GM23338 (cell line): Measurements from ENCODE around the gene ST6GALNAC1. TPM values are rescaled to one million over a fixed set of nuclear protein-coding genes. Genes with fewer than 3 reads are reported as not detected.

Source experiments
- CREB1 ChIP-seq: fragments of 250-450 bp; sonication (Bioruptor Pico); IDR thresholded peaks from 2 replicates; pipeline ENCODE4 v1.5.0; 2020; ENCODE audit warnings: low read depth, mild to moderate bottlenecking, moderate library complexity
- EZH2 ChIP-seq: fragments of 200-600 bp; sonication (generic); IDR thresholded peaks from one replicate; pipeline ENCODE4 v1.8.0; 2017; ENCODE audit warnings: antibody characterized with exemption, mild to moderate bottlenecking, low read depth; ENCODE audit not compliant: unreplicated experiment
- EZH2phosphoT487 ChIP-seq: fragments of 200-600 bp; sonication (generic); IDR thresholded peaks from one replicate; pipeline ENCODE4 v1.8.1; 2018; ENCODE audit warnings: antibody characterized with exemption; ENCODE audit not compliant: unreplicated experiment
- NANOG ChIP-seq: IDR thresholded peaks from 2 replicates; pipeline ENCODE4 v1.6.1; 2016; ENCODE audit warnings: antibody characterized with exemption, borderline replicate concordance
- REST ChIP-seq: IDR thresholded peaks from one replicate; pipeline ENCODE4 v1.6.1; 2018; ENCODE audit warnings: antibody characterized with exemption; ENCODE audit not compliant: unreplicated experiment
- ZNF462 ChIP-seq: fragments of 250-450 bp; sonication (Bioruptor Pico); IDR thresholded peaks from 2 replicates; pipeline ENCODE4 v1.5.0; 2020; ENCODE audit warnings: mild to moderate bottlenecking, moderate library complexity
- polyA plus RNA-seq: library from polyadenylated mRNA; unstranded; fragments of >200 nt; fragmentation: Nextera tagmentation; extraction: Ambion mirVana; gene quantifications from 2 replicates; pipeline ENCODE4 v1.2.1, GENCODE V29; 2016
- total RNA-seq: library from RNA; depleted of rRNA; stranded (reverse); fragments of >200 nt; shearing (Covaris generic); gene quantifications from 2 replicates; pipeline ENCODE4 v1.2.3, GENCODE V29; 2014

The ST6GALNAC1 gene
- total and polyA plus RNA-seq, 2 experiments from 2014 or later, result not detected

- TF ChIP-seq REST (no peak), ZNF462 (no peak), NANOG (no peak), EZH2phosphoT487 (no peak), CREB1 (no peak), EZH2 (no peak)
These were observed 25.7 kb downstream of the ST6GALNAC1 start (continued) for GRCh38 chr17:76617838-76618237.
